NCI-H345 treated with DMSO at 0.1 percent for 48 hours (cell line): ENCODE results near the gene DHRS7B.
"Not testable (repeated sequence)": the region's sequence is repeated elsewhere in the genome, so short reads cannot be mapped to it uniquely, and the experiment has no call there.

Experiments used
- DNase-seq: peaks from one replicate; lab custom pipeline; 2025; ENCODE audit not compliant: unreplicated experiment; lab: John Stamatoyannopoulos, UW

Gene DHRS7B, protein sequence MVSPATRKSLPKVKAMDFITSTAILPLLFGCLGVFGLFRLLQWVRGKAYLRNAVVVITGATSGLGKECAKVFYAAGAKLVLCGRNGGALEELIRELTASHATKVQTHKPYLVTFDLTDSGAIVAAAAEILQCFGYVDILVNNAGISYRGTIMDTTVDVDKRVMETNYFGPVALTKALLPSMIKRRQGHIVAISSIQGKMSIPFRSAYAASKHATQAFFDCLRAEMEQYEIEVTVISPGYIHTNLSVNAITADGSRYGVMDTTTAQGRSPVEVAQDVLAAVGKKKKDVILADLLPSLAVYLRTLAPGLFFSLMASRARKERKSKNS

DNA sequence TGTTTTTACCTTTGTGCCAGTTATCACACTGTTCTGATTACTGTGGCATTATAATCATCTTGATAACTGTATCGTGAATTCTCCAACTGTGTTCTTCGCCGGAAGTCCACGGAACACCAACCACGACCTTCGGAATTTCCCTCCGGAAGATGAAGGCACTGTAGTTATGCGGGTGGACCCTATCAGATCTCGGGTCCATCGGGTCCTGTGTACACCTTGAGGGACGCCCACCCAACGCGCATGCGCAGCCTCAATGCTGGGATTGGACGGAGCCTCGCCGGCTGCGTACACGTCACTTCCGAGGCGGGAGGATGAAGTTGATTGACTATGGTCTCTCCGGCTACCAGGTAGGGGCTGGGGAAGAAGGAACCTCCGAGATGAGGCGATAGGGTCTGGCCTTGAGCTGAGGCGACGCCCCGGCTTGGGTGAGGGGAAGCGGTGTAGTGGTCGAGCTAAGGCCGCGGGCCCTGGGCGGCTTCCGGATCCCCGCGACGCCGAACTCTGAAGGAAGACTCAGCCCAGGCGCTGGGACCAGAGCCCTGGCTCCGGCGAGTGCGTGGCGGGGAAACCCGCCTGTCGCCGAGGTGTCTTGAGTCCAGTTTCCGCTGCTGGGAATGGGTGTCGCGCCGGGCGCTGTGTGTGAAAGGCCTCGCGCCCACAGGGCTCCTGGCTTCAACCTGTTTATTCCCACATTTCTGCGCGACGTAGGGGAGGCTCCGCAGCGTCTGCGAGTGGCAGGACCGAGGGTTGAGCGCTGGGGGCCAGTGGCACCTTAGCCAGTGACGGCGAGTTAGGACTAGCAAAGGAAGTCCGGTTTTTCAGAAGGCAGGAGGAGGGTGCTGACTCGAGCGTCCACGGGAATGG, at the start of gene DHRS7B:
TSS of gene DHRS7B (plus strand) at position 320 of the 864 bp plus-strand sequence. CDS start at position 328, 8 bp downstream.
- peak; percentile 88 for DNase-seq

DNA sequence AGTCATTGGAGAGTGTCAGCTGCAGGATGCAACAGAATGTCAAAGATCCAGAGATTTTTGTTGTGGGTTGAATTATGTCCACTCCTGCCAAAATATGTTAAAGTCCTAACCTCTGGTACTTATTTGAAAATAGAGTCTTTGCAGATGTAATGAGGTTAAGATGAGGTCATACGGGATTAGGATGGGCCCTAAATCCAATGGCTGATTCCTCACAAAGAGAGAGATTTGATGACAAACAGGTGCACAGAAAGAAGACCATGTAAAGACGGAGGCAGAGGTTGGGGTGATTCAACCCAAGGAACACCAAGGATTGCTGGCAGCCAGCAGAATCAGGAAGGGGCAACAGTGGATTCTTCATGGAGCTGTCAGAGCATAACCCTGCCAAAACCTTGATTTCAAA, 49.5 kb upstream of the DHRS7B start:
- no peak for DNase-seq

DNA sequence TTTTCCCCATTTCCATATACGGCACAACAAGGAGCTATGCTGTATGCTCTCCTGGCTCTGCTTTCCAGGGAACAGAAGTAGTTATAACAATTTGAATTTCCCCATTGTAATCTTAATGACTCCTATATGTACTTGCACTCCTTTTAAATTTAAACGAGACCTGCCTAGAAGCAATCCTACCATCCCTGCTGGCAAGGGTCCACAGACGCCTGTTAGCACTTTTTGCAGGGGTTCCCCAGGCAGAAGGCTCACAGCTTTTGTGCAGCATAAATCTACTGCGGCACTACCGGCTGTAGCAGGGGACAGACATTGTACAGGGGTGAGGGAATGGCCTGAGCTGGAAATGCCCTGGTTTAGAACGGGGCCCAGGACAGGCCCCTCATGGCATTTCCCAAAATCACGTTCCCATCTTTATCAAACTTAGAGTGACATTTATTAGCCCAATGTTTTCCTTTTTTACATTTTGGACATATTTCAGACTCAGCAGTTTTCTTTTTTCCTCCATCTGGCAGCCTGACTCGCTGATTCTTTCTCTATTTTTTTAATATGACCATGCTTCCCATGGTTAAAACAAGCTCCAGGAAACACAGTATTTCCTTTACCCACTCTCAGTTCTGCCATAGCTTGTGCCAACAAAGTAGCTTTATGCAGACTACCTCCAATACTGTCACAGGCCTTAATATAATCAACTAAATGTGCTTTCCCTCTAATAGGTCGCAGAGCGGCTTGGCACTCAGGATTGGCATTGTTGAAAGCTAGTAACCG, 48.6 kb upstream of the DHRS7B start:
- DNase-seq, result no peak

DNA sequence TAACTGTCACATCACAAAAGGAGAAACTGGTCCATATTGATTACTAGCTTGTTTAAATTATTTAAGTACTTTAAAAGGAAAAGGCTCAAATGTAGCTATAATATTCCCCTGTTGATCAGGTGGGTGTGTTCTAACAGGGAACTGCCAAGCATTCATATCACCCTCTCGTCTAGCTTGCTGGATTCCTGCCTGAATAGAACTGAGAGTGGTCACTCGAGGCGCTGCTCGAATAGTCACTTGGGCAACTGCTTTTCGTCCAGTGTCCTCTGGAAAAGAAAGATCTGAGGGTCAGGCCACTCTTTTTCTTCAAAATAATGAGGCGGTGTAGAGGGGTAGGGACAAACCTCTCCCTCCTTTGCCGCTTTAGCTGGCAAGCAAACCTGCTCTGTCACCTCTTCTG, 47.6 kb upstream of the DHRS7B start:
- DNase-seq, result no peak

DNA sequence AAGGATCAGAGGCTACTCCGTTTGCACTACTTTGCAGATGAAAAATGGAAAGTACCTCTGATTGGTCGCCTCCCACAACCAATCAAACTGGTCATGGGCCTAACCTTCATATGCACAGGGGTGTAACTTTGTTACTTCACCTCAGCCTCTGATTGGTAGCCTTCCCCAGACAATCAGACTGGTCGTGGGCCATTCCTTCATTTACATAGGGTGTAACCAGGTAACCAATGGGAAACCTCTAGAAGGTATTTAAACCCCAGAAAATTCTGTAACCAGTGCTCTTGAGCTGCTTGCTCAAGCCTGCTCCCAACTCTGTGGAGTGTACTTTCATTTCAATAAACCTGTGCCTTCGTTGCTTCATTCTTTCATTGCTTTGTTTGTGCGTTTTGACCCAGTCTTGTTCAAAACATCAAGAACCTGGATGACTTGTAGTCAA, 44.7 kb upstream of the DHRS7B start:
- no peak for DNase-seq

DNA sequence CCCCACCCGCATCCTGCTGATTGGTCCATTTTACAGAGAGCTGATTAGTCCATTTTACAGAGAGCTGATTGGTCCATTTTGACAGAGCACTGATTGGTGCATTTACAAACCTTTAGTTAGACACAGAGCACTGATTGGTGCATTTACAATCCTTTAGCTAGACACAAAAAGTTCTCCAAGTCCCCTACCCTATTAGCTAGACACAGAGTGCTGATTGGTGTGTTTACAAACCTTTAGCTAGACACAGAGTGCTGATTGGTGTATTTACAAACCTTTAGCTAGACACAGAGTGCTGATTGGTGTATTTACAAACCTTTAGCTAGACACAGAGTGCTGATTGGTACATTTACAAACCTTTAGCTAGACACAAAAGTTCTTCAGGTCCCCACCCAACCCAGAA, 41.5 kb upstream of the DHRS7B start:
- not testable (repeated sequence) for DNase-seq

DNA sequence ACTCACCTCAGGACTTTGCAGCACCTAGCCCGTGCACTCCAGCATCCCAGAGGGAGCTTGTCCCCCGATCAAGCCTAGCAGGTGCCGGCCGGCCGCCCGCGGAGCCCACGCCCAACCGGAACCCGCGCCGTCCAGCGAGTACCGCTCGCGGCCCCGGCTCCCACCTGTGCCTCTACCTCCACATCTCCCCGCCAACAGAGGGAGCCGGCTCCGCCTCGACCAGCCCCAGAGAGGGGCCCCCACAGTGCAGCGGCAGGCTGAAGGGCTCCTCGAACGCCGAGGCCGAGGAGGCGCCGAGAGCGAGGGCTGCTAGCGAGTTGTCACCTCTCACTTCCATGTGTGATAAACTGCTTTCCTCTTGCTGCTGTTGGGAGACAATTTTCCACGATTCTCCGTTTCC, 41.1 kb upstream of the DHRS7B start:
- DNase-seq, result no peak

DNA sequence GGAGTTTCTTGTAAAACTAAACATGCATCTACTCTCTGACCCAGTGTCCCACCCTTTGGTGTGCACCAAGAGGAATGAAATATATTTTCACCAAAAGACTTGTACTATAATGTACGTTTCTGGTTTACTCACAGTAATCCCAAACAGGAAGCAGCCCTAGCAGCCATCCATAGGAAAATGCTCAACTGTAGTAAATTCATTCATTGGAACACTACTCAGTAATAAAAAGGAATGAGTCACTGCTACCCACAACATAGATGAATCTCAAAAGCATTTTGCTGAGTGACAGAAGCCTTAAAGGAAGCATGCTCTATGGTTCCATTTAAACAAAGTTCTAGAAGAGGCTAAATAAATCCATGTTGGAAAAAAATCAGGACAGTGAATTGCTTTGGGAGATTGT, 37.6 kb upstream of the DHRS7B start:
- no peak for DNase-seq

DNA sequence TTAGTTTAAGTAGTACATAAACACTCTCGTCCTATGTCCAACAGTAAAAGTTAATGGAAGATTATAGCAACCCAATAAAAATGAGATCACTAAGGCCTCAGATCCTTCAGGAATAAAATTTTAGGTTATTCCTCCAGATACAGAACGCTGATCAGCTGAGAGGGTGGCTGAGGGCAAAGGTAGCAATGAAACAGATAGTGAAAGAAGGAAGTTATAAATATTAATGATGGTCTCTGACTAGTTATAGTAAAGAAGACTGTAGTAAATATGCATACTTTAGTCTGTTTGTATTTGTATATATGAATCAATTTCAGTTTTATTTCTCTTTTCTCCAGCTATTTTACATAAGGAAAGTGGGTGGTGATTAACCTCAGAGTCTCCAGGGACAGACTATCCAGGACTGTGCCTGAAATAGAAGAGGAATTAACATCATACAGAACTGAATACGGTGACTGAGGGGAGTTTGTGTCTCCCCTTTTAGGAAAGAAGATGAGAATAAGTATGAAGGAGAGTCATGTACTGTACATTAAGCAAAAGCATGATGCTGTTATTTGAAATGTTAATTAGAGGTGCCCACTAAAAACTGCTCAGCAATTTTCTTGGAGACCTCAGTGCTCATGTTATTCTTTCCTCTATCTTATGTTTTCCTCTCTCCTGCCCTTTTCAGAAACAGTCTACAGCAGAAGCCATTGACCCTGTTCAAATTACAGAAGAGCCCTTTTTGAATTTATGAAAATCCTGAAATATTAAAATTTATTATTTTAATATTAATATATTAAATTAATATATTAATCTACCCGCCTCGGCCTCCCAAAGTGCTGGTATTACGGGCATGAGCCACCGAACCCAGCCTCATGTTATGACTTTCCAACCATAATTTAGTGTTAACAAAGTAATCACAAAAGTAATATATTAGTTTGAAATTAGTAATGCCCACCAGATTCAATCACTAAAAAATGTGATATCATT, 36.5 kb upstream of the DHRS7B start:
- DNase-seq, result no peak

DNA sequence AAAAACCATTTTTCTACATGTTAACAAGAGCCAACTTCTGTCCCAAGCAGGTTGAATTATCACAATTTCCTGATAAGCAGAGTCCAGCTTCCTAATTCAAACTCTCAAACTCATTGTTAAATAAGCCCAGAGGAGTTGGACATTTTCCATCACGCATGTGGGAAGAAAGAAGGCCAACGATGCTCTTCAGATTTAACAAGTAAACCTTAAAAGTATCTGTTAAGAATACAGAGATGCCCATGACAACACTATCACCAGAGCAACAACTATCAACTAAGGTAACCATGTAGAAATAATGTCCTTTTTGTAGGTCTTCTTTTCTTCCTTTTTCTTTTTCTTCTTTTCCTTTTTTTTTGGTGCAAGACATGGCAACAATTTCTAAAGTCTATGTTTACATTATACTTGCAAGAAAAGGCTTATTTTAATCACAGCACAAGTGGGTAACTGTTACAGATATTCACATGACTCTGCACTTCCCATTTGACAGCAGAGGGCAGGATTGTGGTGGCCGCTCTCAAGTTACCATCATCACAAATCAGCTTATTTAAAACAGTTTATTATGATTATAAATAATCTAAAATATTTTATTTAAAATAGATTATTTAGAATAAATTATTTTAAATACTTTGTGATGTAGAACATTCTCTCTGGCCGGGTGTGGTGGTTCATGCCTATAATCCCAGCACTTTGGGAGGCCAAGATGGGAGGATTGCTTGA, 35.7 kb upstream of the DHRS7B start:
- DNase-seq, result no peak

DNA sequence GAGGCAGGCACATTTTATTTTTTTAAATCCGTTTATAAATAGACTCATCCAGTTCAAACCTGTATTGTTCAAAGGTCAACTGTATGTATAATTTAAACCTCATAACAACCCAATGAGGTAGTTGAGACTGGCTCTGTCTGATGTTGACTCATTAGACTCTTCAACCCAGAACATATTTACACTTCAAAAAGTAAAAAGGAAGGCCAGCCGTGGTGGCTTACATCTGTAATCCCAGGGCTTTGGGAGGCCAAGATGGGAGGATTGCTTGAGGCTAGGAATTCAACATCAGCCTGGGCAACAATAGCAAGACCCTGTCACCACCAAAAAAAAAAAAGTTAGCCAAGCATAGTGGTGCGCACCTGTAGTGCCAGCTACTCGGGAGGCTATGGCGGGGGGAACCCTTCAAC, 32.5 kb upstream of the DHRS7B start:
- no peak for DNase-seq

DNA sequence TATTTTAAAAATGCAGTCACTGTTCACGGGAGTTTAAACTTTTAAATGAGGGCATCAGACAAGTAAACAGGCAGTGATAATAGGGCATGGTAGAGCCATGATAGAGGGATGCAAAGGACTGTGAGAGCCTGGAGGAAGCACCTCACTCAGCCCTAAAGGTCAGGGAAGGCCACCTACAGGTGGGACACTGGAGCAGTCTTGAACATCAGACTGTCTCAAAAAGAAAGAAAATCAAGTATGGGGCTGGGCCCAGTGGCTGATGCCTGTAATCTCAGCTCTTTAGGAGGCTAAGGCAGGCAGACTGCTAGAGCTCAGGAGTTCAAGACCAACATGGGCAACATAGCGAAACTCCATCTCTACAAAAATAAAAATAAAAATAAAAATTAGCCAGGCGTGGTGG, 31.0 kb upstream of the DHRS7B start:
- DNase-seq, result no peak

DNA sequence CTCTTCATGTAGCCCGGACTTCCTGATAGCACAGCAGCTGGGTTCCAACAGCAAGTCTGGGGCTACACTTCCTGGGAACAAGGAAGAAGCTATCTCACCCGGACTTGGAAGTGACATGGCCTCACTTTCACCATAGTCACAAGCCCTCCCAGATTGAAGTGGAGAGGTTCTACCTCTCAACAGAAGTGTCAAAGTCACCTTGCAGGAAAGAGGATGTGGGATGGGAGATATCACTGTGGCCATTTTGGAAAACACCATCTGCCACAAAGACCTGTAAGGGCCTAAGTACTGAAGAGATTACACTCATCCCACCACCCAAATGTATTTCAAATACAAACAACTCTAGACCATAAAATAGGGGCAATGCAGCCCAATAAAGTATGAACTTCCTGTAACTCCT, 29.9 kb upstream of the DHRS7B start:
- DNase-seq, result no peak

DNA sequence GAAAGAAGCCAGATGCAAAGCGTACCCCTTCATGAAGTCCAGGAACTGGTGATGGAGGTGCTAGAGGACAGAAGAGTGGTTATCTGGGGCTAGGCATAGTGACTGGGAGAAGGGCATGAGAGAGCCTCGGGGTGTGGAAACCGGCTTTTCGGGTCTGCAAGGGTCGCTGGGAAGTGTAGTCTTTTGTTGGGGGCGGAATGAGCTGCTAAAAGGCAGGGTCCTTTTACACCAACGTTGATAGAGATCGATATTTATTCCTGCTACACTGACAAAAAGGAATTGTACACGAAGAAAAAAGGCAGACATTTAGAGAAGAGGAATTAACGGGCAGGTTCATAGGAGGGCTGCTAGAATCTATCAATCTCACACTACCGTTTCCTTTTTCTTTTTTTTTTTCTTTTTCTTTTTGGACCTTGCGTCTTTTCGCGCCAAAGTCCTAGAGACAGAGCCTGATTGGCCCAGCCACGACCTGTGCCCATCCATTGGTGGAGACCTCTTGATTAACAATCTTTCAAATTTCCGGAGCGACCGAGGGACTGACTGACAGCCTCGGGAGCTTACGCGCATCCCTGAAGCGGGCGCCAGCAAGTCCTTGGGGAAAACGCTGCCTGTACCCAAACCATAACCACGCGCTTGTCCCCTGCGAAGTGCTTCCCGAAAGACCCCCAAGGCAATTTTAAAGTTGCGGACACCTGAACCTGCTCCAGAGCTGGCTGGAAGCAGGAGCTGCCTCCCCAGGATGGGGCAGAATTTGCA, 27.7 kb upstream of the DHRS7B start:
- DNase-seq, result peak; percentile 82

DNA sequence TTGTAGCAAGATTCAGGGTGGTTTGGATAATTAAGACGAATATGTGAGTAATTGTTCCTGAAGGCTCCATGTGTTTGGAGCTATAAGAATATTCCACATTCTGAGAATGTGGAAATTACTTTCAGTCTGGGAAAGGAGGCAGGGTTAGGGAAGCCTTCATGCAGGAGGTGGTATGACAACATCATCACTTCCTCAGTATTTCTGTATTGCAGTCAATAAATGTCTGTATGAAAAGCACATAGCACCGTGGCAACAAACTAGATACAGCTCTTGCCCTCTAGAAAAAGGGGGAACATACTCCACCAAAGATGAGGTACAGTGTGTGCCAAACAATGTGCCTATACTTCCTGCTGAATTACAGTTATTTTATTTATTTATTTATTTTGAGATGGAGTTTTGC, 26.1 kb upstream of the DHRS7B start:
- no peak for DNase-seq

DNA sequence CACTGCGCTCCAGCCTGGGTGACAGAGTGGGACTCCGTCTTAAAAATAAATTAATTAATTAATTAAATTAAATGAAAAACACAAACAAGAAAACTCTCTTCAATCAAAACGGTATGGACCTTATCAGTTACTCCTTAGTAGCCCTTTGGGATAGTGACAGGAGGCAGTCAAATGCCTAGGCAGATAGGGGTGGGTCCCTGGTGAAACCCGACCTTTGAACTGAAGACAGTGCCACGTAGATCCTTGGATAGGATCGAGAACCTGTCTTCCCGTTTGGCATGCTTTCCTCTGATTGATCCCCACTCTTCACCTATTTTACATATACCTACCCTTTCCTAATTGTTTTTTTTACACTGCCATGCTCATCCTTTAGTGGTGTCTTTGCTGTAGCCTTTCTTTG, 22.2 kb upstream of the DHRS7B start:
- no peak for DNase-seq

DNA sequence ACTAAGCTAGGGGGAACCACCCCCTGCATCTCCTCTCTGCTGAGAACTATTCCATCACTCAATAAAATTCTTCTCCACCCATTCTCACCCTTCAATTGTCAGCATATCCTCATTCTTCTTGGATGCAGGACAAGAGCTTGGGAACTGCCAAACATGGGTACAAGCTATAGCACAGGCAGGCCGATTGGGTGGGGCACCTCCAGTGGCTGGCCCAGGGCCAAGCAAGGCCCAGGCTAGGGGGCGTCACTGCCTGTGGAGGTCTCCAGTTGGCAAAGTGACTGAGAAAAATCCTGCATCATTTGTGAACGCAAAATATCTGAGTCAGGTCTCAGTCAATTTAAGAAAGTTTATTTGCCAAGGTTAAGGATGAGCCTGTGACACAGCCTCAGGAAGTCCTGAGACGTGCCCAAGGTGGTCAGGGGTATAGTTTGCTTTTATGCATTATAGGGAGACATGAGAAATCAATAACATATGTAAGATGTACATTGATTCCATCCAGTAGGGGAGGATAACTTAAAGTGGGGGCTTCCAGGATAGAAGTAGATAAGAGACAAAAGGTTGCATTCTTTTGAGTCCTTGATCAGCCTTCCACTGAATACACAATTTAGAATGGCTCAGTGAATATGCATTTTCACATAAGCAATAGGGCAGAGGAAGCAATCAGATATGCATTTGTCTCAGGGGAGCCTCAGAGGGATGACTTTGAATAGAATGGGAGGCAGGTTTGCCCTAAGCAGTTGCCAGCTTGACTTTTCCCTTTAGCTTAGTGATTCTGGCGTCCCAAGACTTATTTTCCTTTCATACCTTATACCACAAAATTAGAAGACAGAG, 21.5 kb upstream of the DHRS7B start:
- no peak for DNase-seq

DNA sequence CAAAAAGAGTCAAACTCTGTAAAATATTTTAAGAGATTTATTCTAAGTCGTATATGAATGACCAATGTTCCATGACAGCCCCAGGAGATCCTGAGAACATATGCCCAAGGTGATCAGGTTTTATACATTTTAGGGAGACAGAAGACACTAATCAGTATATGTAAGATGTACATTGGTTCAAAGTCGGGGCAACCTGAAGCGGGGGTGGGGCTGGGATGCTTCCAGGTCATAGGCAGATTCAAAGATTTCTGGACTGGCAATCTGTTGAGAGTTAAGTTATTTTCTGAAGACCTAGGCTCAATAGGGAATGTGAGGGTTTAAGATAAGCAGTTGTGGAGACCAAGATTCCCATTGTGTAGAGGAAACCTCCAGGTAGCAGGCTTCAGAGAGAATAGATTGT, 20.4 kb upstream of the DHRS7B start:
- no peak for DNase-seq
